NCI-H1436 treated with DMSO at 0.1 percent for 48 hours (cell line): Measurements from ENCODE around the gene OMG.
A peak's percentile ranks its signal among the peaks of the same experiment; 100 is the strongest.
"Not testable (repeated sequence)": the region's sequence is repeated elsewhere in the genome, so short reads cannot be mapped to it uniquely, and the experiment has no call there.

ENCODE experiments used
- DNase-seq: peaks from one replicate; lab custom pipeline; 2025; lab: John Stamatoyannopoulos, UW

OMG gene

DNA sequence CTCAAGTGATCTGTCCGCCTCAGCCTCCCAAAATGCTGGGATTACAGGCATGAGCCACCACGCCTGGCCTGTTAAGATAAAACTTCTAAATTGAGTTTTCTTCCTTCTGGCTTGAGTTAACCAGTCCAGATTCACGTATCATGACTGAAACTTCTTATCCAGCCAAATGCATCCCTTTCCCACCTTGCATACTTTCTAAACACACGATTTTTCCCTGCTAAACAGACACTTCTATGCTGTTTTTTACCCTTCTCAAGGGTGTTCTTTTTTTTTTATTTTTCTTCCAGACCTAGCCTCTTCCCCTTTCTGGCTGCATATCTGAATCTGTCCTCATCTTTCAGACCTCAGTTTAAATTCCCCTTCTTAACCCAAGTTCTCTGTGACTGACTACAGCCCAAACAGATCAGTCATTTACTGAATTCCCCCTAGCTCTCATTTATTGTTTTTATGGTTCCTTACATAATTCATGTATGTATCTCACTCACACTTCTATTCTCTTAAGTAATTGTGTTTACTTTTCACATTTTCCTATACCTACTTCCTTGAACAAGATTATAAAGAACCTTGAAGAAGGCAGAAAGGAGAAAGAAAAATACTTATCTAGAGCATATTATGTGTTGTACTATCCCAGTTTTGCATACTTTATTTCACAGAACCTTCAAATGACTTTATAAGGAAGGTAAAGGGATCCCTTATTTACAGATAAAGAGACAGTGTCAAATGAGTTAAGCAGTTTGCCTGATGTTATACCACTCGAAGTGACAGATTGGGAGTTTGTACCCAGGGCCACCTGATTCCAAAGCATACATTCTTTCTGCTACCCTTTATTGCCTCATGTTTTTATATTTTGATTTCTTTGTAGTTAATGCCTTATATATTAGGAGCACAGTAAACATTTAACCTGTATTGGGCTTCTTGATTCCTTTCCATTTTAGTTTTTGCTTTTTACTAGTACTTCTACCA is 11.6 kb upstream of the OMG start:
- DNase-seq: no peak

- no peak for DNase-seq
Observed at GRCh38 chr17:31307640-31308039, 10.6 kb upstream of the OMG start.

DNA sequence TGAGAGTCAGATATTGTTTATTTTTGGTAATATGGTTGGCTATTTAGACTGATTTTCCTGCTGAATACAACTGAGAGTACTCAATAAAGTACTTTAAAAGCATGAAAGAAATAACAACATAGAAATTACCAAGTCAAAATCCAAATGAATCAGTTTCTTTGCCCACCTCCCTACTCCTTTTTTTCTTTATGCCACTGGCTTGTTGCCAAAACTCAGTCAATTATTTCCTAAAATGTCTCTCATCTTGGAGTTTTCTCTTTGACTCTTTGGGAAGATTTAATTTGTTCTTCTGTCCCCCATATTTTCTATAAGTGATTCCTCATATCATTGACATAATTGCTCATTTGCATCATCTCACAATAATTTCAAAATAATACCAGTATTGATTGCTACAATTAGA is 2.6 kb upstream of the OMG start:
- DNase-seq: no peak

GRCh38 chr17:31296142-31296541 is 897 bp downstream of the OMG start:
- no peak for DNase-seq

DNA sequence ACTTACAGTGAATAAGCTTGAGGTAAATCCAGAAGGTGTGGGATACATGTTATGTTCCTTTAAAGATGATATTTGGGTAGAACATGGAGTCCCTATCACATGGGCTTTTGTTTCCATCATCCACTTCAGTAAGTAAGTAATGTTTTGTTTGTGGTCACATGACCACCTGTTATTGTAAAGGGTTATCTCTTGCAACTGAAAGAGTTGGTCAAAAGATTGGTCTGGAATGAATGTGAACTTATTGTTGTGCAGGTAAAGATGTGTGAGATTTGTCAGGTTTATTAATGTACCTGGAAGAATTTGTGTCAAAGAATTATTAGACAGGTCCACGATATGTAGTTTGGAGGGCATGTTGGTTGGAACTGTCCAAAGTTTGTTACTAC is 1.6 kb downstream of the OMG start:
- DNase-seq: no peak

DNA sequence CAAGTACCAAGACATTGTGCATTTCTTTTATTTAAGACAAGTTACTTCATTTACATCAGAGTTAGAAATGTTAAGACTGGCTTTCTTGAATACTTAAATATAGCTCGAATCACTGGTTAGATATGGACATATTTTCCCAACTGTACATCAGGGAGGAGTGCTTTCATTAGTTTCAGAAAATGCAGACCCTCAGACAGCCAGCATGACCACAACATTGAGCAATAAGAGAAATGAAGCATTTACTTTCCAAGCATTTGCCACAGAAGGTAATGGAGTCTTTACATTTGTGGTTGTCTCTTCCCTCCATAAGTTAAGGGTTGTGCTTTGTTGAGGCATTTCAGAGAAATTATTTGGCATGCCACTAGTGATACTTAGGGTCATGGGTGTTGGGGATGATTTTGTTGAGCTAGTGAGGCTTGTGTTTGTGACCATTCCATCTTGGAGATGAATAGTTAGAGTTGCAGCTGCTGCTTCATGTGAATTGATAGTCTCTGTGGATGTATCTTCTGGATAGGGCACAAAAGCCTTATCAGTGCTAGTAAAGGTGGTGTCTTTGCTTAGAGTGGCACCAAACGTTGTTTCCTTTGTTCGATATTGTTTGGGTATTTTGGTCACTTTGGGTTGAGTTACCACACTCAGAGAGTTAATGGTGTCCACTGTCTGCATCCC is 2.1 kb downstream of the OMG start:
- no peak for DNase-seq

DNA sequence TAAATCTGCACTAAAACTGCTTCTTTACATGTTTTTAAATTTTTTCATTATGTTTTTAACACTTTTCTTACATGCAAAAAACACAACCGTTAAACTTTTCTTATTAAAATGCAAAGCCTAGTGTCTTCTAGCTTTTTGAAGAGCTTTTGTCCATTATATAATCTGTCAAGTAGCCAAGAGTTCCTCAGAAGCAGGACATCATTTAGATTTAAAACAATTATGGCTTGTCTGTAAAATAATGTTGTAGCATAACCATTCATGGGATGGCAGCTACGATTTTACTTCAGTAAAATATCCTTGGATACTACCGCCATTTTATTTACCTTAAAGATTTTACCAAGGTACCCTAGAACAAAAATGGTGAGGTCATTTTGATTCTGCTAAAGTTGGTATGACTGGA is 2.8 kb downstream of the OMG start:
- DNase-seq: no peak

DNA sequence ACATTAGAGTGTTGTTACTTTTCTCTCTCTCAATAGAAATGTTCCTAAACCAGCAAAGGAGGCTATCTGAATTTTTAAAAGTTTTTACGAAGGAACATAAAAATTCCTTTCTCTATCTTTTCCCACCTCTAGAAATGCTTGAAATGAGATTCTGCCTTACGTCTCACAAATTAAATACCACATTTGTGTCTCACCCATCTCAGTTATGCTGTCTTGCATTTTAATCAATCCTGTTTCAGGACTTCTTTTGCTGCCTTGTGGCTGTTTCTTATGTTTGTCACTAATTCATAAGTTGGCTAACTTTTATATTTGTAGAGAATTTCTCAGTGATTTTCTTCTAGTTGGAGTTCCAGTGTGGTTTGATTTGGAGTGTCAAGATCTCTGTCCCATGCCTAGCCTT is 3.5 kb downstream of the OMG start:
- no peak for DNase-seq

DNA sequence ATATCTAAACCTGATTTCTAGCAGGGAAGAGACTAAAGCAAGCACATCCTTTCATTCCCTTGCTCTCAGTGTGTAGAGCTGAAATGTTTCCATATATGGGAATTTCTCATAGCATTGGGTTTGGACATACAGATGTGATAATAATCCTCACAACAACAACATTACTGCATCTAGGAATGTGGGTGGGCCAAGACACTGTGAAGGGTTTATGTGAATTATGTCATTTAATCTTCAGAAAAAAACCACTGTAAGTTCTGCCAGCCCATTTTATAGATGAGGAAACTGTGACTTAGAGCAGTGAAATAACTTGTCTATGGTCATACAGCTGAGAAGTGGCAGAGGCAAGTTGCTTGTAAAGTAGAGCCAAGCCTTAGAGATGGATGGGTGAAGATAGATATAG is 5.2 kb downstream of the OMG start:
- DNase-seq: no peak

DNA sequence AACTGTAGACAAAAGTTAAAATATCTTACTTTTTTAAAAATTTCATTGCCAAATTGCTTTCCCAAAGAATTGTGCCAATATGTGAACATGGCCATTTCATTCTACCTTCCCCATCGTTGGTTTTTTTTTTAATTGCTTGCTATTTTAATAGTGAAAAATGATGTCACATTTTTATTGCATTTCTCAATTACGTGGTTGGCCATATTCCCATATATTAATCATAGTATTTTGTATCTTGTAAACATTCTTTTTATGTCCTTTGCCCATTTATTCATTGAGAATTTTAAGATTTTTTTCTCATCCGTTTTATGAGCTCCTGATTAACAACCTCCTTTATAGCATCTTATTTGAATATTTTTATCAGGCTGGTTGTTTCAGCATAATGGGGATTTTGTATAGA is 7.2 kb downstream of the OMG start:
- DNase-seq: no peak

DNA sequence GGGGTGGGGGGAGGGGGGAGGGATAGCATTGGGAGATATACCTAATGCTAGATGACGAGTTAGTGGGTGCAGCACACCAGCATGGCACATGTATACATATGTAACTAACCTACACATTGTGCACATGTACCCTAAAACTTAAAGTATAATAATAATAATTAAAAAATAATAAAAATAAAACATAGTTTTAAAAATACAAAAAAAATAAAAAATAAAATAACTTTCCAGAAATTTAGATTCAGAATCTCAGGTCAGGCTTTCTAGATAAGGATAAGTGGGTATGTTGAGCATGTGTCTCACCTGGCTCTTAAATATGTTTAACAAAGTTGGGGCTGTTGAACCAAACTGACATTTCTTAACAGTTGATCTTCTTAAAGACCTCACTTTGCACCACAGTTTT is 9.1 kb downstream of the OMG start:
- DNase-seq: not testable (repeated sequence)

DNA sequence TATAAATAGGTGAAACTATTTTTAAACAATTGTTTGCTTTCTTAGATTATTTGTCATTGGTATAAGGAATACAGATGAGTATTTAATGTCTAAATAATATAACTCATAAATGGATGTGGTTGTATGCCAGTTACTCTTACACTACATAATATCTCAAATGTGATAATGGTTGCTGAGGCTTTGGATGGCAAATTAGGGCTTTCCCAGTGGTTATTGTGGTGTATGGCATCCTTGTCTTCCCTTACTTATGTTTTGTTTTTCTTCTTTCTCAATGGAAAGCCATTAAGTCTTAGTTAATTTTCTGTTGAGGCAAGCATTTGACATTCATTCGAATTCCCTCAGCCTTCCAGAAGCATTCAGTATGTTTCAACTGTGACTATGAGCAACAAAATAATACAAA is 10.5 kb downstream of the OMG start:
- no peak for DNase-seq

DNA sequence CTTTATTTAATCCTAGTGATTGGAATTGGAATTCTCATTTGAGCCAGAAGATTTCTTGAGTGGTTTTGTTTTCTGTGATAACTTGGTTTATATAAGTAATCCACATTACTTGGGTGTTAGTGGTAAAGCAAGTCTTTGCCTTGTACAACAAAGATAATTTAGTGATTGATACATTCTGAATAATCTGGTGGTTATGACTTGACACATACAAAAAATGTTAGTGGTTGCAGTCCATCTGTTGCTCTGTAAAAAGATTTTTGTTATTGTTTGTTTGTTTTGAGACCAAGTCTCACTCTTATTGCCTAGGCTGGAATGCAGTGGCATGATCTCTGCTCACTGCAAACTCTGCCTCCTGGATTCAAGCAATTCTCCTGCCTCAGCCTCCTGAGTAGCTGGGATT is 13.2 kb downstream of the OMG start:
- no peak for DNase-seq

- no peak for DNase-seq
Observed at GRCh38 chr17:31281061-31281460, 16.0 kb downstream of the OMG start.

DNA sequence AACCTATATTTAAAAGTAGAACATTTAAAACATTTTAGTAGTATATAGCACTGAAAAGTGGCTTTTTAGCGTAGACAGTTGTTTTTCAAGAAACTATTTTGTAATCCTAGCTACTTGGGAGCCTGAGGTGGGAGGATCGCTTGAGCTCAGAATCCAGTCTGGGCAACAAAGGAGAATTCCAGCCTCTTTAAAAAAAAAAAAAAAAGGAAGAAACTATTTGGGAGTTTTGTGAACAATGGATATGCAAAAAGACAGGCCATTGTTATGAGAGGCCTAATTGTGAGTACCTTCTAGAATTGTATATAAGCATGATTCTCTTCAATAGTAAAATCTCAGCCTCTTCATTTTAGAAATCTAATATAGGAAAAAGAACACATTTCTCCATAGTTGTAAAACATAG is 17.6 kb downstream of the OMG start:
- DNase-seq: no peak

- DNase-seq: no peak
Observed at GRCh38 chr17:31275116-31275515, 21.9 kb downstream of the OMG start.

GRCh38 chr17:31274252-31274651 is 22.8 kb downstream of the OMG start:
- peak; percentile 21 for DNase-seq

GRCh38 chr17:31273516-31273915 is 23.5 kb downstream of the OMG start:
- no peak for DNase-seq

DNA sequence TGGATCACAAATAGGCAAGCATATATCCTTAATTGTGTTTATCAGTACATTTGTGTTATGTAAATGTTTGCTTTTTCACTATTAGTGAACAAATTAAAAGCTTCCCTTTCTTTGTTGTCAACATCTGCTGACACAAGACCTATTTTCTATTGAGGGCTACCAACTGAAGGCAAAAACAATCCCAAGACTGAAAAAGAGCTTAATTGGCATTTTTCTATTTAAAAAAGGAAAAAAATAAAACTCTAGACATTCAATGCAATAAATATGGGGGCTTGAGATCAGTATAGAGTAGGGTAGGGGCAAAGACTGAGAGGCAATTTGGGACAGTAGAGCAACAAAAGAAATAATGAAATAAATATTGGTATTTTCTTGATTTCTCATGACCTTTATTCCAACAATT is 24.2 kb downstream of the OMG start:
- no peak for DNase-seq

GRCh38 chr17:31272236-31272635 is 24.8 kb downstream of the OMG start:
- DNase-seq: no peak

GRCh38 chr17:31269578-31269983 is 27.5 kb downstream of the OMG start:
- DNase-seq: no peak

DNA sequence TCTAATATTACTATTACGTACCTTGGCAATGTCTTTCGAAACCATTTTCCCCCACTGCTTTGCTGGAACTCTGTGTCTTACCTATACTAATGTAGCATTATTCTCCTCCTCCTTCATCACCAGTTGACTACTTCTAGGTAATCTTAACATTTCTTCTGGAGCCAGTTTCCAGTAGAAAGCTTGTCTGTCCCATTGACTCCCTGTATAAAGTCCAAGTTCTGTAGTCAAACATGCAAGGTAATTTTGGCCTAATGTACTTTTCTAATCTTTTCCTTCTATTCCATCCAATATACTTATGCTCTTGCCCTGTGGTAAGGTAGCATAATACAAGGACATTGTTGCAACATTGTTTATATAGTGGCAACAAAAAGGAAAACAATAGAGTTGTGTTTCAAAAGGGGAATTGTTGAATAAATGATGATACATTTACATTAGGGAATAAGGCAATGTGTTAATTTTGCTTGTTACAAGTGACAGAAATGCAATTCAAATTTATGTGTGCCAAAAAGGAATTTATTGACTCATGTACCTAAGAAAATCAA is 27.9 kb downstream of the OMG start:
- DNase-seq: no peak

DNA sequence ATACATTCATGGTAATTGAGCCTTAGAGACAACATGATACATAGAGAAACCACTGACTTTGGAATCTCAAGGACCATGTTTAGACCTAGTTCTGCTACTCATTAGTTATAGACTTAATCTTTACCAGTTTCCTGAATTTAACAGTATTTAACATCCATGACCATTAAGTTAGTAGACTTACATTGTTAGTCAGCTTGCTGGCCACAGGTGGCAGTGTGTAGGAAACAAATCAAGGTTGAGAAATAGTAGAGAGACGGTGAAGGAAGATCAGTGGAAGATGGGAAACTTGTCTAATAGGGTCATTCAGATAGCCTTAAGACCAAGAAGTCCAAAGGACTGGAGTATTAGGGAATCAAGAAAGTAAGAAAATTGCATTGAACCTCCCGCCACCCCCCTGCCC is 31.0 kb downstream of the OMG start:
- no peak for DNase-seq
